AML-193 (cell line): Measurements from ENCODE around the gene GRAMD2A.

ENCODE experiments used
- DNase-seq, 2 experiments: peaks; one replicate each; lab custom pipeline; 2025; lab: John Stamatoyannopoulos, UW

Gene GRAMD2A

GRCh38 chr15:72167445-72167844 lies 30.1 kb downstream of the GRAMD2A start:
- DNase-seq, result no peak

GRCh38 chr15:72166716-72167417 lies 30.7 kb downstream of the GRAMD2A start:
- DNase-seq, result no peak

GRCh38 chr15:72163719-72164118 lies 33.9 kb downstream of the GRAMD2A start:
- DNase-seq, result no peak

- DNase-seq, result no peak
Observed at GRCh38 chr15:72162569-72162968, 35.0 kb downstream of the GRAMD2A start.

- DNase-seq, result no peak
Observed at GRCh38 chr15:72161361-72162132, 36.0 kb downstream of the GRAMD2A start.

GRCh38 chr15:72160696-72161245 lies 36.8 kb downstream of the GRAMD2A start:
- no peak for DNase-seq

- peak; percentile 74 to 84 for DNase-seq
Observed at GRCh38 chr15:72156928-72157327, 40.7 kb downstream of the GRAMD2A start.

- peak; percentile 76 to 82 for DNase-seq
Observed at GRCh38 chr15:72155635-72156616, 41.7 kb downstream of the GRAMD2A start.

GRCh38 chr15:72155003-72155621 lies 42.5 kb downstream of the GRAMD2A start:
- DNase-seq, result no peak

GRCh38 chr15:72154316-72154715 lies 43.3 kb downstream of the GRAMD2A start:
- no peak for DNase-seq

- DNase-seq, result no peak
Observed at GRCh38 chr15:72153269-72154000, 44.2 kb downstream of the GRAMD2A start.

- peak; percentile 36 to 48 for DNase-seq
Observed at GRCh38 chr15:72147418-72147817, 50.2 kb downstream of the GRAMD2A start.

- DNase-seq, result no peak
Observed at GRCh38 chr15:72146934-72147333, 50.7 kb downstream of the GRAMD2A start.

GRCh38 chr15:72146221-72146620 lies 51.4 kb downstream of the GRAMD2A start:
- no peak for DNase-seq

- DNase-seq, result no peak
Observed at GRCh38 chr15:72141171-72142084, 56.2 kb downstream of the GRAMD2A start.

GRCh38 chr15:72140088-72140487 lies 57.5 kb downstream of the GRAMD2A start:
- no peak for DNase-seq

GRCh38 chr15:72139667-72140066 lies 57.9 kb downstream of the GRAMD2A start:
- no peak for DNase-seq

GRCh38 chr15:72136170-72137051 lies 61.2 kb downstream of the GRAMD2A start:
- DNase-seq, result no peak

GRCh38 chr15:72135719-72136118 lies 61.9 kb downstream of the GRAMD2A start:
- DNase-seq, result no peak
